Thyroid gland (tissue), 4 donors: ENCODE measurements around the gene RIMBP2. TPM values are rescaled to one million over a fixed set of nuclear protein-coding genes. Genes with fewer than 3 reads are reported as not detected.

Experiments
- DNase-seq, 2 donors: peaks; one replicate each; pipeline ENCODE4 v3.0.0-alpha.2; 2019
- H3K27ac ChIP-seq, 3 donors: fragments of 200-600 bp; sonication (generic); 1 replicate in 2 of 3; 2 replicates in 1 of 3; pipeline ENCODE4 v1.5.1; 2016 to 2019; ENCODE audit warnings: mild to moderate bottlenecking in 1 of 3, moderate library complexity in 1 of 3
- H3K27me3 ChIP-seq: fragments of 200-600 bp; sonication (generic); one replicate; pipeline ENCODE4 v1.5.1; 2019
- H3K36me3 ChIP-seq, 2 donors: fragments of 200-600 bp; sonication (generic); one replicate each; pipeline ENCODE4 v1.5.1; 2016 to 2019
- H3K4me1 ChIP-seq, 2 donors: fragments of 200-600 bp; sonication (generic); one replicate each; pipeline ENCODE4 v1.5.1; 2017 to 2019
- H3K4me3 ChIP-seq, 3 donors: fragments of 200-600 bp; sonication (generic); replicated peaks in 1 of 3; 1 replicate in 2 of 3; 2 replicates in 1 of 3; pipeline ENCODE4 v1.5.1; 2016; ENCODE audit warnings: mild to moderate bottlenecking in 1 of 3
- H3K9me3 ChIP-seq: fragments of 200-600 bp; sonication (generic); one replicate; pipeline ENCODE4 v1.5.1; 2017
- CTCF ChIP-seq, 6 experiments: fragments of 200-600 bp in 3 of 6; fragments of 450-650 bp in 3 of 6; sonication (generic) in 3 of 6; IDR thresholded peaks; one replicate each; pipeline ENCODE4 v1.5.1; 2016 to 2019; ENCODE audit warnings: antibody characterized with exemption in 6 of 6, mild to moderate bottlenecking in 2 of 6, inconsistent platforms in 1 of 6, moderate library complexity in 1 of 6
- POLR2A ChIP-seq, 2 donors: fragments of 450-650 bp; IDR thresholded peaks; one replicate each; pipeline ENCODE4 v1.6.1; 2017; ENCODE audit warnings: antibody characterized with exemption in 2 of 2, mild to moderate bottlenecking in 2 of 2, moderate library complexity in 1 of 2
- WGBS, 2 donors: methylation state at CpG; one replicate each; pipeline ENCODE4 v1.1.5; 2017; 5-methylcytosine and 5-hydroxymethylcytosine counted together
- intact Hi-C: fragments of 100-400 bp; cut with DNase I; formaldehyde crosslinking; loops from one replicate; pipeline ENCODE4 v1.15.1; 2023
- total RNA-seq, 4 donors: library from RNA; depleted of rRNA; stranded (reverse); fragments of >200 nt; gene quantifications; one replicate each; pipeline ENCODE4 v1.2.3, GENCODE V29; 2016

RIMBP2 gene
- total RNA-seq, 4 donors from 2014 or later = 0.11 to 2.2 (median 0.63) TPM

DNA sequence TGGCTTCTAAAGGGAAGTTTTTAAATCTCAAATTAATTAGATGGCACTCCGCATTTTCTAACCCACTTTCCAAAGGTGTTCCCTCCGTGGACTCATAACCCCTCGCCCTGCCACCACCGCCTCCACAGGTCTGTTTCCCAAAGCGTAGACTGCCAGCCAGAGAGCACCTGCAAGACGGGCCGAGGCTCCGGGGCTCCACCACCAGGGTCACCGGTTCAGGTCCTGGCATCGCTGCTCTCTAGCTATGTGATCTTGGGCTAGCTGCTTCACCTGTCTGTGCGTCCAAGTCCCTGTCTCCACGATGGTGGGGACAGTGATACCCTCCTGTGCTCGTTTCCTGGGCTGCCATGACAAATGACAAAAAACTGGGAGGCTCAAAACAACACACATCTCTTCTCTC lies 11.5 kb downstream of the RIMBP2 start:
- Histone ChIP-seq H3K9me3 (no peaks in the 10 kb centered on the region), H3K27ac (no peak overlapping the region), H3K36me3 (no peaks in the 10 kb centered on the region), H3K27me3 (no peaks in the 10 kb centered on the region), H3K4me1 (no peaks in the 10 kb centered on the region), H3K4me3 (no peak overlapping the region)
- intact Hi-C loops = no loop called here
- DNase-seq = no peak
- 86 to 87% methylated on average over 13 of the region's 13 CpGs for WGBS, 2 donors
- TF ChIP-seq POLR2A (IDR thresholded peaks at IDR 0.05) = no peak
- TF ChIP-seq CTCF (IDR thresholded peaks at IDR 0.05) = no peak

- TF ChIP-seq CTCF (IDR thresholded peaks at IDR 0.05) = no peak
- TF ChIP-seq POLR2A (IDR thresholded peaks at IDR 0.05) = no peak
- whole genome bisulfite sequencing, 2 donors = 69 to 70% methylated on average over 15 of the region's 15 CpGs
- intact Hi-C loops = no loop called here
- Histone ChIP-seq H3K4me3 (no peak overlapping the region), H3K27ac (no peak overlapping the region), H3K9me3 (no peaks in the 10 kb centered on the region), H3K27me3 (no peaks in the 10 kb centered on the region), H3K4me1 (no peaks in the 10 kb centered on the region), H3K36me3 (no peaks in the 10 kb centered on the region)
- DNase-seq = no peak
Observed at GRCh38 chr12:130703733-130704375, 12.2 kb downstream of the RIMBP2 start.

GRCh38 chr12:130702966-130703732 lies 12.9 kb downstream of the RIMBP2 start:
- Histone ChIP-seq H3K9me3 (no peaks in the 10 kb centered on the region), H3K27me3 (no peaks in the 10 kb centered on the region), H3K36me3 (no peaks in the 10 kb centered on the region), H3K27ac (no peak overlapping the region), H3K4me3 (no peak overlapping the region), H3K4me1 (no peaks in the 10 kb centered on the region)
- intact Hi-C loops = no loop called here
- WGBS, 2 donors = 78 to 83% methylated on average over 25 of the region's 25 CpGs
- no peak for DNase-seq
- TF ChIP-seq CTCF (IDR thresholded peaks at IDR 0.05) = no peak

DNA sequence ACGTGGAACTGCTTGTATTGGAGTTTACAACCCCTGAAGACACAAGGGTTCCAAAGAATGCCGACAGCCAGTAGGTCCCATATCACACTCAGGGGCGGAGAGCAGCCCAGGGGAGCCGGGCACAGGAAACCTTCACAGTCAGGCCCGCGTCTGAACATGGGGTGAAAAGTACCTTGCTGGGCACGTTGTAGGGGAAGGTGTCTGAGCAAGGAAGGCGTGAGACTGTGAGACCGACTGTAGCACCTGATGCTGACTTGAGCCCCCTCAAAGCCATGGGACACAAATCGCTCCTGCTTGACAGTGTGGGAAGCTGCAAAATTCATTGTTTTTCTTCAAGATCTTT lies 14.7 kb downstream of the RIMBP2 start:
- no peaks in the 10 kb centered on the region for H3K9me3 ChIP-seq
- intact Hi-C loops = no loop called here
- H3K27me3 ChIP-seq = no peaks in the 10 kb centered on the region
- no peaks in the 10 kb centered on the region for H3K4me1 ChIP-seq
- no peaks in the 10 kb centered on the region for H3K36me3 ChIP-seq
- H3K4me3 ChIP-seq = no peak overlapping the region
- TF ChIP-seq POLR2A (IDR thresholded peaks at IDR 0.05) = no peak
- no peak for TF ChIP-seq CTCF (IDR thresholded peaks at IDR 0.05)
- 84 to 86% methylated on average over 10 of the region's 10 CpGs for WGBS, 2 donors
- no peak for DNase-seq
- H3K27ac ChIP-seq = no peak overlapping the region
